ENCODE results near the gene CCL1. TPM values are rescaled to one million over a fixed set of nuclear protein-coding genes. Genes with fewer than 3 reads are reported as not detected.

Gene CCL1
- total RNA-seq, 1 experiment from 2014 or later: not detected

DNA sequence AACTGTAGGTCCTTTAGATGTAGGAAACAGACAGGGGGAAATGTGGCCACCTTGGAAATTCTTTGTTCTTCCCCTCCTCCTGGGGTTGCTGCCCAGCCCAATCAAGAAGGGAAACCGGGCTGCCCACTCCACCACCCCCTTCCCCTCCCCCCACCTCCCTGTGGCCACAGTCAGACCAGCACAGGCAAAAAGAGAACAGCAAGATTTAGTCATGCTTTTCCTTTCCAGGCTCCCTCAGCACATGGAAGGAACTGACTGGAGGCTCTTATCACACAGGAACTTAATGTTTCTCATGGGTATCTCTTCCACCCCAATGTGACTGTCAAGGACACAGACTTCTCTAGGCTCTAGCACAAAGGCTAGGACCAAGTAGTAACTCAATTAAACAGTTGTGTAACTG, 3.0 kb upstream of the CCL1 start:
- Histone ChIP-seq H4K8ac (replicated peaks; ENCODE audit: insufficient read length, low read depth, low read length) (no peak overlapping the region), H3K79me1 (ENCODE audit: insufficient read depth, low read depth, low read length, poor library complexity, severe bottlenecking) (no peaks in the 10 kb centered on the region), H3K27me3 (ENCODE audit: insufficient read depth, low read length) (no peaks in the 10 kb centered on the region), H3T11ph (ENCODE audit: low read length) (no peak overlapping the region), H2BK12ac (ENCODE audit: insufficient read length, low read depth, low read length) (no peak overlapping the region), H3K23ac (ENCODE audit: insufficient read length, low read depth, low read length) (no peak overlapping the region), H4K91ac (ENCODE audit: insufficient read length, low read depth, low read length) (no peak overlapping the region), H3K4me1 (ENCODE audit: insufficient read depth, low read length) (no peaks in the 10 kb centered on the region), H3K18ac (ENCODE audit: insufficient read length, low read depth, low read length) (no peak overlapping the region), H3K14ac (ENCODE audit: insufficient read depth, low read length) (no peak overlapping the region), H3K56ac (ENCODE audit: insufficient read length, low read depth, low read length) (no peak overlapping the region), H3K9me3 (ENCODE audit: control insufficient read depth, low read depth, low read length) (no peaks in the 10 kb centered on the region), H2BK5ac (ENCODE audit: insufficient read length, low read length) (no peak overlapping the region), H3K27ac (ENCODE audit: insufficient read length, low read depth, low read length) (no peak overlapping the region), H4K20me1 (ENCODE audit: control insufficient read depth, insufficient read depth, insufficient read length) (no peaks in the 10 kb centered on the region), H2BK20ac (ENCODE audit: low read depth, low read length, poor library complexity, severe bottlenecking) (no peak overlapping the region), H4K5ac (ENCODE audit: insufficient read length, low read depth, low read length) (no peak overlapping the region), H2BK15ac (ENCODE audit: low read depth, low read length) (no peak overlapping the region), H3K4me2 (ENCODE audit: insufficient read depth, insufficient read length, low read length) (no peak overlapping the region), H3K23me2 (ENCODE audit: insufficient read length, low read depth, low read length, poor library complexity, severe bottlenecking) (no peaks in the 10 kb centered on the region), H3K79me2 (ENCODE audit: insufficient read depth, low read length) (no peaks in the 10 kb centered on the region), H2BK120ac (ENCODE audit: low read depth, low read length, poor library complexity, severe bottlenecking) (no peak overlapping the region), H3K9ac (ENCODE audit: extremely low read depth, insufficient read length, low read length) (no peak overlapping the region), H3K4ac (ENCODE audit: low read depth, low read length) (no peak overlapping the region), H2AFZ (ENCODE audit: low read length) (no peak overlapping the region), H2AK5ac (ENCODE audit: insufficient read length, low read length) (no peak overlapping the region)
- TF ChIP-seq, protein P1, sequence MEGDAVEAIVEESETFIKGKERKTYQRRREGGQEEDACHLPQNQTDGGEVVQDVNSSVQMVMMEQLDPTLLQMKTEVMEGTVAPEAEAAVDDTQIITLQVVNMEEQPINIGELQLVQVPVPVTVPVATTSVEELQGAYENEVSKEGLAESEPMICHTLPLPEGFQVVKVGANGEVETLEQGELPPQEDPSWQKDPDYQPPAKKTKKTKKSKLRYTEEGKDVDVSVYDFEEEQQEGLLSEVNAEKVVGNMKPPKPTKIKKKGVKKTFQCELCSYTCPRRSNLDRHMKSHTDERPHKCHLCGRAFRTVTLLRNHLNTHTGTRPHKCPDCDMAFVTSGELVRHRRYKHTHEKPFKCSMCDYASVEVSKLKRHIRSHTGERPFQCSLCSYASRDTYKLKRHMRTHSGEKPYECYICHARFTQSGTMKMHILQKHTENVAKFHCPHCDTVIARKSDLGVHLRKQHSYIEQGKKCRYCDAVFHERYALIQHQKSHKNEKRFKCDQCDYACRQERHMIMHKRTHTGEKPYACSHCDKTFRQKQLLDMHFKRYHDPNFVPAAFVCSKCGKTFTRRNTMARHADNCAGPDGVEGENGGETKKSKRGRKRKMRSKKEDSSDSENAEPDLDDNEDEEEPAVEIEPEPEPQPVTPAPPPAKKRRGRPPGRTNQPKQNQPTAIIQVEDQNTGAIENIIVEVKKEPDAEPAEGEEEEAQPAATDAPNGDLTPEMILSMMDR (conservative IDR thresholded peaks at IDR 0.05): no peak
- WGBS (ENCODE audit: extremely low coverage, insufficient read length, low lambda C conversion rate): no CpG with 5 or more reads among the region's 1 CpG
- Mint-ChIP-seq H3K9me3 (no peaks in the 10 kb centered on the region), H3K36me3 (ENCODE audit: insufficient read depth in 1 of 3, low read depth in 3 of 3) (no peaks in the 10 kb centered on the region), H3K4me1 (peaks cover 10 to 21% of the 10 kb centered on the region in 2 experiments; a peak in 3 of 4 replicates), H3K27me3 (ENCODE audit: low read depth) (peaks cover 21% of the 10 kb centered on the region), H3K4me3 (no peak overlapping the region), H3K27ac (no peak overlapping the region)
- DNase-seq: peak; percentile 24

Data from H9 (cell line).